AG09319 (cell line): ENCODE results near the gene UFM1.
"Not testable (repeated sequence)": the region's sequence is repeated elsewhere in the genome, so short reads cannot be mapped to it uniquely, and the experiment has no call there.

Source experiments
- DNase-seq: peaks from one replicate; pipeline ENCODE4 v3.0.0-alpha.2; 2010; ENCODE audit warnings: low read depth; ENCODE audit errors: extremely low read depth
- CTCF ChIP-seq: IDR thresholded peaks from 2 replicates; pipeline ENCODE4 v1.5.1; 2011; ENCODE audit warnings: low read depth, mild to moderate bottlenecking, inconsistent platforms, low read length, moderate library complexity

Gene UFM1

GRCh38 chr13:38348861-38349389 is 726 bp upstream of the UFM1 start:
- DNase-seq, result no peak
- TF ChIP-seq CTCF, result no peak

GRCh38 chr13:38350114-38350617 is 515 bp downstream of the UFM1 start:
- DNase-seq, result peak; percentile 19

GRCh38 chr13:38355595-38356119 is 6.0 kb downstream of the UFM1 start:
- TF ChIP-seq CTCF, result no peak
- no peak for DNase-seq

More at GRCh38 chr13:38350114-38350617, 515 bp downstream of the UFM1 start:
- TF ChIP-seq CTCF, result no peak

GRCh38 chr13:38358684-38359083 is 9.0 kb downstream of the UFM1 start:
- no peak for DNase-seq
- no peak for TF ChIP-seq CTCF

GRCh38 chr13:38361542-38362262 is 12.1 kb downstream of the UFM1 start:
- DNase-seq, result no peak
- TF ChIP-seq CTCF, result no peak

GRCh38 chr13:38363219-38363618 is 13.6 kb downstream of the UFM1 start:
- DNase-seq, result no peak
- no peak for TF ChIP-seq CTCF

- not testable (repeated sequence) for DNase-seq
Measured at GRCh38 chr13:38363746-38364145, 14.1 kb downstream of the UFM1 start.
